Endothelial cell of umbilical vein (primary cell): ENCODE data around the gene NUAK1. TPM values are rescaled to one million over a fixed set of nuclear protein-coding genes. Genes with fewer than 3 reads are reported as not detected.

ENCODE experiments used
- BruUV-seq: library from RNA; stranded (reverse); fragments of 400-500 nt; replicated peaks from 2 replicates; lab custom pipeline; 2021; lab: Mats Ljungman, UMichigan
- CTCF ChIA-PET: fragments of 300-600, 350-600 bp; sonication (Branson Sonifier 250); formaldehyde crosslinking; loops from one replicate; lab custom pipeline; 2021; ENCODE audit warnings: antibody characterized with exemption, inconsistent platforms; lab: Charles Lee
- POLR2A ChIA-PET: fragments of 300-600, 350-600 bp; sonication (Branson Sonifier 250); formaldehyde crosslinking; loops from one replicate; lab custom pipeline; 2021; ENCODE audit warnings: antibody characterized with exemption, inconsistent platforms; lab: Charles Lee
- DNase-seq: peaks from one replicate; pipeline ENCODE4 v3.0.0-alpha.2; 2011; ENCODE audit warnings: low read depth, low spot score
- FAIRE-seq: peaks from 2 replicates; lab custom pipeline; 2011; peaks lifted over from hg19 to GRCh38; lab: Jason Lieb, UNC
- H2AFZ ChIP-seq: 2 replicates; pipeline ENCODE4 v1.6.0; 2012; ENCODE audit warnings: low read depth, low read length, control low read depth, inconsistent platforms
- H3K27ac ChIP-seq: 2 replicates; pipeline ENCODE4 v1.5.1; 2011; ENCODE audit warnings: low read depth, mild to moderate bottlenecking, control low read depth, low read length, moderate library complexity; ENCODE audit not compliant: insufficient read depth
- H3K27me3 ChIP-seq, 2 experiments: 2 replicates each; pipeline versions ENCODE4 v1.6.0 to v1.6.1; 2011; ENCODE audit warnings: low read length in 2 of 2, mixed read lengths in 1 of 2; ENCODE audit not compliant: control insufficient read depth in 2 of 2, insufficient read depth in 2 of 2
- H3K36me3 ChIP-seq, 2 experiments: 2 replicates in 1 of 2; 3 replicates in 1 of 2; pipeline ENCODE4 v1.5.1; 2011; ENCODE audit warnings: low read length in 2 of 2, mild to moderate bottlenecking in 1 of 2, moderate library complexity in 1 of 2; ENCODE audit not compliant: control insufficient read depth in 2 of 2, insufficient read depth in 2 of 2; ENCODE audit errors: extremely low read depth in 1 of 2
- H3K4me1 ChIP-seq: 3 replicates; pipeline ENCODE4 v1.5.1; 2011; ENCODE audit warnings: mild to moderate bottlenecking, low read length; ENCODE audit not compliant: control insufficient read depth, insufficient read depth; ENCODE audit errors: extremely low read depth
- H3K4me2 ChIP-seq: 2 replicates; pipeline ENCODE4 v1.6.1; 2011; ENCODE audit warnings: low read length, control low read depth, mixed read lengths; ENCODE audit not compliant: insufficient read depth
- H3K4me3 ChIP-seq, 3 experiments: fragments of 200-600 bp in 1 of 3; sonication (generic), shearing (Covaris generic) in 1 of 3; replicated peaks in 1 of 3; 2 replicates each; pipeline ENCODE4 v1.5.1; 2011 to 2016; ENCODE audit warnings: control low read depth in 3 of 3, low read length in 3 of 3, mild to moderate bottlenecking in 2 of 3, inconsistent platforms in 1 of 3, low read depth in 1 of 3, moderate library complexity in 1 of 3; ENCODE audit not compliant: insufficient read depth in 1 of 3
- H3K79me2 ChIP-seq: 2 replicates; pipeline ENCODE4 v1.6.0; 2012; ENCODE audit warnings: low read length, inconsistent platforms; ENCODE audit not compliant: control insufficient read depth, insufficient read depth
- H3K9ac ChIP-seq: replicated peaks from 2 replicates; pipeline ENCODE3; 2011; ENCODE audit warnings: low read length, control low read depth; ENCODE audit not compliant: insufficient read depth; ENCODE audit errors: extremely low read depth
- H3K9me1 ChIP-seq: replicated peaks from 3 replicates; pipeline ENCODE4 v1.6.0; 2011; ENCODE audit warnings: mild to moderate bottlenecking, low read length; ENCODE audit not compliant: control insufficient read depth, insufficient read depth; ENCODE audit errors: extremely low read depth
- H3K9me3 ChIP-seq: replicated peaks from 2 replicates; pipeline ENCODE4 v1.5.1; 2012; ENCODE audit warnings: low read length, inconsistent platforms; ENCODE audit not compliant: control insufficient read depth, insufficient read depth
- H4K20me1 ChIP-seq: replicated peaks from 2 replicates; pipeline ENCODE3; 2011; ENCODE audit warnings: mild to moderate bottlenecking, low read length; ENCODE audit not compliant: control insufficient read depth, insufficient read depth; ENCODE audit errors: extremely low read depth
- CTCF ChIP-seq, 2 donors: IDR thresholded peaks; 1 replicate in 1 of 2; 2 replicates in 1 of 2; pipeline ENCODE4 v1.5.1; 2011; ENCODE audit warnings: low read length in 2 of 2, mild to moderate bottlenecking in 2 of 2, moderate library complexity in 2 of 2, control low read depth in 1 of 2, inconsistent platforms in 1 of 2, low read depth in 1 of 2; ENCODE audit not compliant: insufficient read depth in 1 of 2; ENCODE audit errors: extremely low read depth in 1 of 2
- EZH2 ChIP-seq: IDR thresholded peaks from 2 replicates; pipeline ENCODE4 v1.6.1; 2012; ENCODE audit warnings: borderline replicate concordance, low read depth, mild to moderate bottlenecking, moderate library complexity, low read length, inconsistent platforms; ENCODE audit not compliant: severe bottlenecking
- FOS ChIP-seq: IDR thresholded peaks from 2 replicates; pipeline ENCODE4 v1.6.1; 2011; ENCODE audit warnings: mild to moderate bottlenecking, low read length, moderate library complexity, borderline replicate concordance; ENCODE audit not compliant: insufficient read depth
- GATA2 ChIP-seq: IDR thresholded peaks from 2 replicates; pipeline ENCODE4 v1.7.0; 2011; ENCODE audit warnings: low read depth, mild to moderate bottlenecking, moderate library complexity, mixed read lengths, low read length; ENCODE audit not compliant: insufficient read length, insufficient read depth
- JUN ChIP-seq: IDR thresholded peaks from 2 replicates; pipeline ENCODE4 v1.6.1; 2011; ENCODE audit warnings: borderline replicate concordance, low read depth; ENCODE audit not compliant: insufficient read length, insufficient read depth
- MAX ChIP-seq: IDR thresholded peaks from 2 replicates; pipeline ENCODE4 v1.6.1; 2011; ENCODE audit not compliant: insufficient read depth, insufficient read length
- MYC ChIP-seq: IDR thresholded peaks from one replicate; pipeline ENCODE4 v1.6.1; 2011; ENCODE audit warnings: mild to moderate bottlenecking, low read depth, low read length
- POLR2A ChIP-seq: IDR thresholded peaks from 2 replicates; pipeline ENCODE4 v1.6.1; 2012; ENCODE audit warnings: low read depth, mild to moderate bottlenecking, control low read depth, low read length
- POLR2AphosphoS5 ChIP-seq: IDR thresholded peaks from 2 replicates; pipeline ENCODE4 v1.6.1; 2012; ENCODE audit warnings: low read depth, mild to moderate bottlenecking, control low read depth, low read length, moderate library complexity; ENCODE audit not compliant: insufficient read depth
- dilution Hi-C: fragments of 300-500 bp; cut with MboI; formaldehyde crosslinking; loops from one replicate; pipeline ENCODE4 v1.15.0; 2019; ENCODE audit warnings: low sequenced_read_pairs; ENCODE audit not compliant: extremely low pct_ligation_motif_present
- intact Hi-C: fragments of 100-400 bp; cut with micrococcal nuclease; formaldehyde crosslinking; loops from one replicate; pipeline ENCODE4 v1.10.0; 2022
- polyA plus RNA-seq, 4 experiments: library from polyadenylated mRNA; depleted of rRNA in 3 of 4; stranded (reverse) in 3 of 4; unstranded in 1 of 4; fragments of >200 nt; gene quantifications; 2 replicates each; pipeline versions ENCODE4 v1.2.1 to v1.2.3, GENCODE V29; 2011 to 2012; ENCODE audit warnings: missing spikeins in 1 of 4
- total RNA-seq: library from RNA; stranded (reverse); gene quantifications from 2 replicates; pipeline ENCODE4 v1.2.3, GENCODE V29; 2021

Gene NUAK1
- total and polyA plus RNA-seq, 2 donors (not counting 3 experiments of a cell fraction or from before 2014, with no cell fraction given): 34.2 to 39.7 TPM

GRCh38 chr12:106112145-106112821, 26.5 kb downstream of the NUAK1 start:
- Histone ChIP-seq H2AFZ (no peak overlapping the region), H4K20me1 (peaks cover 8% of the 10 kb centered on the region), H3K9me3 (no peaks in the 10 kb centered on the region), H3K4me3 (no peak overlapping the region), H3K9ac (no peak overlapping the region), H3K9me1 (no peaks in the 10 kb centered on the region), H3K36me3 (peaks cover 0 to 4% of the 10 kb centered on the region in 2 experiments), H3K27me3 (no peaks in the 10 kb centered on the region), H3K27ac (no peak overlapping the region), H3K79me2 (peaks cover 27% of the 10 kb centered on the region), H3K4me2 (no peak overlapping the region), H3K4me1 (peaks cover 36% of the 10 kb centered on the region)
- FAIRE-seq (no peak), DNase-seq (no peak)
- BruUV-seq: no TSS peak
- intact Hi-C loops (no loop called here), dilution Hi-C loops (no loop called here)
- TF ChIP-seq POLR2A: no peak
- no peak for TF ChIP-seq EZH2
- ChIA-PET POLR2A (no interaction called here), CTCF (interaction anchor here (1.0 to 2.2 kb wide), 5 partner anchors 16 to 406 kb away, joined by 3 to 5 read pairs (median 5); no protein-coding TSS in a partner anchor)

DNA sequence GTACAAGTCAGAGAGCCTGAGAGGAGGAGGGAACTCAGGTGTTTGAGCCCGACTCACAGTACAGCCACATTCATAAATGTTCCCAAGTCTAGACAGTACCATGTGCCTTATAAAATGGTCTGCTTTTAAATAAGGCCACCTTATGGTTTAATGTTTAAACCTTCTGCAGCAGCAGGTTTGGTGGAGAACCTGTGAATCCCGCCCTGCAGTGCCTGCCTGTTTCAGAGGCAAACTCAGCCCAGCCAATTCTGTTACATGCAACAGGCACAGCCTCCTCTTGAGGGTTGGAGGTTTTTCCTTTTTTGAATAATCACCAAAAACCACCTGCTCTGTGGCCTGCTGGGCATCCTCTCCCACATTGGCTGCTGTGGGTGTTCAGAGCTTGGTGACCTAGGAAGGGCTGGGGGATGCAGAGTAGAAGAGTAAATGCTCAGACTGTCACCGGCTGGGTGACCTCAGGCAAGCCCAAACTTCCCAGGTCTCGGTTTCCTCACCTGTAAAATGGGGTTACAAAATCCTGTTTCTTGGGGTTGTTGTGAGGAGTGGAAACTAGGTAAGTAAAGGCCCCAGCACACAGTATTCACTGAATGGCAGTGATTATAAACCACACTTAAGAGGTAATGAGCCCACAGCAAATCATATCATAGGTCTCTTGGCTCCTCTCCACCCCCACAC, 28.0 kb downstream of the NUAK1 start:
- H3K4me1 ChIP-seq: peaks cover 45% of the 10 kb centered on the region
- POLR2A ChIA-PET: interaction anchor here (0.6 kb wide), 1 partner anchor 20 kb away, joined by 3 read pairs; no protein-coding TSS in a partner anchor
- no peak for TF ChIP-seq MYC
- no peak for TF ChIP-seq POLR2AphosphoS5
- TF ChIP-seq CTCF (IDR thresholded peaks at IDR 0.05; ENCODE audit: extremely low read depth in 1 of 2, insufficient read depth in 1 of 2, low read depth in 1 of 2, low read length in 2 of 2): no peak
- TF ChIP-seq FOS: no peak
- TF ChIP-seq EZH2: no peak
- TF ChIP-seq GATA2: no peak
- TF ChIP-seq MAX: no peak
- no peak for TF ChIP-seq JUN
- TF ChIP-seq POLR2A: no peak
- no peak overlapping the region for H2AFZ ChIP-seq
- CTCF ChIA-PET: no interaction called here
- H3K27ac ChIP-seq: no peak overlapping the region
- DNase-seq (no peak), FAIRE-seq (no peak)
- dilution Hi-C loops (no loop called here), intact Hi-C loops (no loop called here)
- peaks cover 12% of the 10 kb centered on the region for H4K20me1 ChIP-seq
- H3K9ac ChIP-seq: no peak overlapping the region
- no peaks in the 10 kb centered on the region for H3K9me1 ChIP-seq
- no peaks in the 10 kb centered on the region for H3K27me3 ChIP-seq
- H3K4me3 ChIP-seq: no peak overlapping the region
- no peaks in the 10 kb centered on the region for H3K9me3 ChIP-seq
- peaks cover 22% of the 10 kb centered on the region for H3K79me2 ChIP-seq
- H3K36me3 ChIP-seq: peaks cover 3 to 5% of the 10 kb centered on the region in 2 experiments
- BruUV-seq: no TSS peak
- no peak overlapping the region for H3K4me2 ChIP-seq
